Measurements from ENCODE around the gene ACAP1.

ACAP1 gene

DNA sequence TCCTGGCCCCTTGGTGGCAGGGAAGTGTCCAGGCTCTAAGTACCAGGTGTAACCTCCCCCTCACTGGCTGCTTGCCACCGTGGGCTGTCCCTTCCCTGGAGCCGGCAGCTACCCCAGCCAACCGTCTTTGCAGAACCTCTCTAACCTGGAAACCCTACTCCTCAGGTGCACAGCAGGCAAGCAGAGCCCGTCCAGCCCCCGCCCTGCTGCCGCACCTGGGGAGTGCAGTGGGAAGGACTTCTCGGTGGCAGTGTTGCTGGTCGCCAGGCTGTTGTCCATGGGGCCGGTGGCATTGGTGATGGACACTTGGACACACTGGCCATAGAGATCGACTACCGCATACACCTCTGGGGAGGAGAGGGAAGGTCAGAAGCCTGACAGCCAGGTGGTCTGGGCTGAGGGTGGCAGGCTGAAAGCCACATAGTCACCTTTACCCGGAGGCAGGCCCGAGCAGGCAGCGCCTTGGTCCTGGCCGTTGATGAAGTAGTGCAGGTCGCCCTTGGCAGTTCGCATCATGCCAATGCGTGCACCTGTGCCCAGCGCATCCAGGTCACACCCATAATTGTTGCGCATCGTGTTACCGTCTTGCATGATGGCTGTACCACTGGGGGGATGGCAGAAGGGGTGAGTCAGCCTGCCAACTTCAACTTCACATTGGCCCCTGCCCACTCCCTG is 13.7 kb upstream of the ACAP1 start:
- Histone ChIP-seq H3K4me3 (ENCODE audit: severe bottlenecking) (no peak overlapping the region), H3K4me1 (ENCODE audit: insufficient read depth, poor library complexity, severe bottlenecking) (no peaks in the 10 kb centered on the region), H3K27ac (ENCODE audit: poor library complexity, severe bottlenecking) (no peak overlapping the region), H3K36me3 (ENCODE audit: low read depth) (peaks cover 71% of the 10 kb centered on the region), H3K9me3 (ENCODE audit: severe bottlenecking) (no peaks in the 10 kb centered on the region), H3K27me3 (ENCODE audit: insufficient read depth, poor library complexity, severe bottlenecking) (no peaks in the 10 kb centered on the region)
- DNase-seq (ENCODE audit: low spot score) = no peak
- TF ChIP-seq, protein P1, sequence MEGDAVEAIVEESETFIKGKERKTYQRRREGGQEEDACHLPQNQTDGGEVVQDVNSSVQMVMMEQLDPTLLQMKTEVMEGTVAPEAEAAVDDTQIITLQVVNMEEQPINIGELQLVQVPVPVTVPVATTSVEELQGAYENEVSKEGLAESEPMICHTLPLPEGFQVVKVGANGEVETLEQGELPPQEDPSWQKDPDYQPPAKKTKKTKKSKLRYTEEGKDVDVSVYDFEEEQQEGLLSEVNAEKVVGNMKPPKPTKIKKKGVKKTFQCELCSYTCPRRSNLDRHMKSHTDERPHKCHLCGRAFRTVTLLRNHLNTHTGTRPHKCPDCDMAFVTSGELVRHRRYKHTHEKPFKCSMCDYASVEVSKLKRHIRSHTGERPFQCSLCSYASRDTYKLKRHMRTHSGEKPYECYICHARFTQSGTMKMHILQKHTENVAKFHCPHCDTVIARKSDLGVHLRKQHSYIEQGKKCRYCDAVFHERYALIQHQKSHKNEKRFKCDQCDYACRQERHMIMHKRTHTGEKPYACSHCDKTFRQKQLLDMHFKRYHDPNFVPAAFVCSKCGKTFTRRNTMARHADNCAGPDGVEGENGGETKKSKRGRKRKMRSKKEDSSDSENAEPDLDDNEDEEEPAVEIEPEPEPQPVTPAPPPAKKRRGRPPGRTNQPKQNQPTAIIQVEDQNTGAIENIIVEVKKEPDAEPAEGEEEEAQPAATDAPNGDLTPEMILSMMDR (IDR thresholded peaks at IDR 0.05; ENCODE audit: poor library complexity, severe bottlenecking) = no peak
- ATAC-seq (ENCODE audit: low read depth) = no peak

DNA sequence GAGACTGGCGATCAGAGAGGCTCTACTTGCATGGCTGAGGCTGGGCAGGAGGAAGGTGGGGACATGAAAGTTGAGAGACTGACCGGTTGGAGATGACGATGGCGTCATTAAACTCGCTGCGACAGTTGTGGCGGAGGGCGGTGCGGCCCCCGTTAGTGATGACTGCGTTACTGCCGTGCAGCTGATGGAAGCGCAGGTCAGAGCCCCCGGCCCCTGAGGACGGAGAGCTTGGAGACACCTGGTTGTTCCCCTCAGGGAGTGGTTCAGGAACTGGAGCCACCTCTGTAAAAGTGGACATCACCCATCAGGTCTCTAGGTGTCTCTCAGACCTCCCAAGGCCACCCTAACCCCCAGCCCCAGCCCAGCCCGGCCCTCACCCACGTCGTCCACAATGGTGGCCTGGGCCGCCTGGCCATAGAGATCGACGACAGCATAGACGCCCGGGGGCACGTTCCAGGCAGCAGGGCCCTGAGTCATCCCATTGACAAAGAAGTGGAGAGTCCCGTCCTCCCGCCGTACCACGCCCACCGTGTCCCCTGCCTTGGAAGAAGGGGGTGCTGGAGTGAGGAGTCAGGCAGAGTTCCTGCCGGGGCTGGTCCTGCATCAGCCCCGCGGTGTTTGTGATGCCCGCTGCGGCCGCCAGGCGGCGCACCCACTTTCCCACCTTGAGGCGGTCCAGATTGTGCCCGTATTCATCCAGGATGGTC is 12.4 kb upstream of the ACAP1 start:
- no peaks in the 10 kb centered on the region for H3K27me3 ChIP-seq (ENCODE audit: insufficient read depth, poor library complexity, severe bottlenecking)
- TF ChIP-seq, protein P1 (IDR thresholded peaks at IDR 0.05; ENCODE audit: poor library complexity, severe bottlenecking) = peak; percentile 73
- H3K4me1 ChIP-seq (ENCODE audit: insufficient read depth, poor library complexity, severe bottlenecking) = no peaks in the 10 kb centered on the region
- no peaks in the 10 kb centered on the region for H3K9me3 ChIP-seq (ENCODE audit: severe bottlenecking)
- peaks cover 61% of the 10 kb centered on the region for H3K36me3 ChIP-seq (ENCODE audit: low read depth)
- no peak overlapping the region for H3K4me3 ChIP-seq (ENCODE audit: severe bottlenecking)
- H3K27ac ChIP-seq (ENCODE audit: poor library complexity, severe bottlenecking) = no peak overlapping the region
- DNase-seq (ENCODE audit: low spot score) = no peak
- peak; percentile 51 for ATAC-seq (ENCODE audit: low read depth)

DNA sequence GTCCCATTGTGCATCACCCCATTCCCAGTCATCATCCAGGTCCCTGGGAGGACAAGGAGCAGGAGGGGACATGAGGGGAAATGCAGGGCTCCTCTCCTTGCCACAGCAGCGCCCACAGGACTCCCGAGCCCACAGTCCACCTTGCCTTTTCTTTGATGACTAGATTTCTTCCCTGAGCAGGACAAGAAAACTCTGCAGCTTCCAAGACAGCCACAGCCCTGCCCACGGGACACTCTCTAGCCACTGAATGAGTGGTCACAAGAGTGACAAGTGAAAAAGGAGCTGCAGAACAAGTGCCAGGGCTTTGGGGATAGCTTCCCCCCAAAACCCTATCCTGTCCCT is 11.9 kb upstream of the ACAP1 start:
- no peak overlapping the region for H3K27ac ChIP-seq (ENCODE audit: poor library complexity, severe bottlenecking)
- ATAC-seq (ENCODE audit: low read depth) = no peak
- H3K27me3 ChIP-seq (ENCODE audit: insufficient read depth, poor library complexity, severe bottlenecking) = no peaks in the 10 kb centered on the region
- TF ChIP-seq, protein P1 (IDR thresholded peaks at IDR 0.05; ENCODE audit: poor library complexity, severe bottlenecking) = peak; percentile 53
- no peaks in the 10 kb centered on the region for H3K9me3 ChIP-seq (ENCODE audit: severe bottlenecking)
- peaks cover 59% of the 10 kb centered on the region for H3K36me3 ChIP-seq (ENCODE audit: low read depth)
- no peak for DNase-seq (ENCODE audit: low spot score)
- H3K4me1 ChIP-seq (ENCODE audit: insufficient read depth, poor library complexity, severe bottlenecking) = no peaks in the 10 kb centered on the region
- no peak overlapping the region for H3K4me3 ChIP-seq (ENCODE audit: severe bottlenecking)

DNA sequence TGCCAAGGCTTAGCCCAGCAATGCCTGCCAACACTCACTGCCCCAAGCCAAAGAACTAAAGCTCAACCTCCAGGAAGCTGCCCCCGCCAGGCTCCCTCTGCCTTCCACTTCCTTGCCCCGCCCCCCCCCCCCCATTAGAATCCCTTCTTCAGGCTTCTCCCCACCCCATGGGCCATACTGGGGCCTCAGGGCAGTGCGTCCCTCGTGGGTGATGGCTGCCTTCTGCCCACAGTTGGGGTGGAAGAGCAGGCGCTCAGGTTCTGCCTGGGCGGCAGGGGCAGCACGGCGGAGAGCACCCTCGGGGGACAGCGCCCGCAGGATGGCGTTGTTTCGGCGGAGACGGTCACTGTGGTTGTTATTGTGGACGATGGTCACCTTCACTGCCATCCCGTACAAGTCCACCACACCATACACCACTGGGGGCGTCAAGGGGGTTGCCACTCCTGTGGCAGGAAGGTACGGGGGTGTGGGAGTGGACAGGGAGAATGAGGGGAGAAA is 11.2 kb upstream of the ACAP1 start:
- peaks cover 56% of the 10 kb centered on the region for H3K36me3 ChIP-seq (ENCODE audit: low read depth)

More for the DNA sequence above, 11.2 kb upstream of the ACAP1 start:
- TF ChIP-seq, protein P1 (IDR thresholded peaks at IDR 0.05; ENCODE audit: poor library complexity, severe bottlenecking) = no peak
- ATAC-seq (ENCODE audit: low read depth) (no peak), DNase-seq (ENCODE audit: low spot score) (no peak)
- H3K4me1 ChIP-seq (ENCODE audit: insufficient read depth, poor library complexity, severe bottlenecking) = no peaks in the 10 kb centered on the region
- no peak overlapping the region for H3K27ac ChIP-seq (ENCODE audit: poor library complexity, severe bottlenecking)
- no peaks in the 10 kb centered on the region for H3K27me3 ChIP-seq (ENCODE audit: insufficient read depth, poor library complexity, severe bottlenecking)
- H3K9me3 ChIP-seq (ENCODE audit: severe bottlenecking) = no peaks in the 10 kb centered on the region
- H3K4me3 ChIP-seq (ENCODE audit: severe bottlenecking) = no peak overlapping the region
